ENCODE results near the gene PID1. TPM values are rescaled to one million over a fixed set of nuclear protein-coding genes. Genes with fewer than 3 reads are reported as not detected.

PID1 gene
- total and polyA plus RNA-seq, 8 donors = 2.9 to 13.5 (median 4.7) TPM

- TF ChIP-seq CTCF (IDR thresholded peaks at IDR 0.05) = no peak
- FAIRE-seq (no peak), DNase-seq (no peak)
Observed at GRCh38 chr2:229205704-229206103, 65.4 kb downstream of the PID1 start.

GRCh38 chr2:229202646-229203045 is 68.4 kb downstream of the PID1 start:
- Histone ChIP-seq H3K4me1 (peaks cover 0 to 11% (median 0%) of the 10 kb centered on the region in 3 donors), H3K27ac (no peak overlapping the region), H3K9me3 (no peaks in the 10 kb centered on the region), H3K36me3 (no peaks in the 10 kb centered on the region), H3K4me3 (no peak overlapping the region), H3K27me3 (no peaks in the 10 kb centered on the region)
- FAIRE-seq = no peak
- ATAC-seq = no peak
- no peak for DNase-seq
- TF ChIP-seq CTCF (IDR thresholded peaks at IDR 0.05) = no peak
- WGBS, 2 donors = 97 to 98% methylated on average over 1 of the region's 1 CpG
- intact Hi-C loops (cut with DNase I) = no loop called here

More at GRCh38 chr2:229205704-229206103, 65.4 kb downstream of the PID1 start:
- 60 to 65% methylated on average over 5 of the region's 5 CpGs for WGBS, 2 donors
- no peaks in the 10 kb centered on the region for H3K27me3 ChIP-seq
- ATAC-seq = peak in 1 of 4 donors; percentile 42
- no peak overlapping the region for H3K27ac ChIP-seq
- intact Hi-C loops (cut with DNase I) = no loop called here
- no peak overlapping the region for H3K4me3 ChIP-seq
- peaks cover 0 to 11% (median 0%) of the 10 kb centered on the region in 3 donors for H3K4me1 ChIP-seq
- H3K36me3 ChIP-seq = no peaks in the 10 kb centered on the region
- H3K9me3 ChIP-seq = no peaks in the 10 kb centered on the region

- no peak for TF ChIP-seq CTCF (IDR thresholded peaks at IDR 0.05)
- ATAC-seq (no peak), FAIRE-seq (no peak), DNase-seq (no peak)
- H3K36me3 ChIP-seq = no peaks in the 10 kb centered on the region
- H3K4me3 ChIP-seq = no peak overlapping the region
- peaks cover 0 to 10% (median 8%) of the 10 kb centered on the region in 3 donors for H3K4me1 ChIP-seq
- 81 to 82% methylated on average over 7 of the region's 7 CpGs for WGBS, 2 donors
- no peaks in the 10 kb centered on the region for H3K27me3 ChIP-seq
- intact Hi-C loops (cut with DNase I) = no loop called here
- H3K27ac ChIP-seq = no peak overlapping the region
- peaks cover 0 to 2% (median 0%) of the 10 kb centered on the region in 4 donors for H3K9me3 ChIP-seq
Observed at GRCh38 chr2:229201521-229201920, 69.6 kb downstream of the PID1 start.

GRCh38 chr2:229199267-229199666 is 71.8 kb downstream of the PID1 start:
- Histone ChIP-seq H3K27me3 (no peaks in the 10 kb centered on the region), H3K4me1 (peaks cover 5 to 26% (median 7%) of the 10 kb centered on the region in 3 donors), H3K4me3 (no peak overlapping the region), H3K27ac (no peak overlapping the region), H3K9me3 (peaks cover 0 to 2% (median 0%) of the 10 kb centered on the region in 4 donors), H3K36me3 (no peaks in the 10 kb centered on the region)
- TF ChIP-seq CTCF (IDR thresholded peaks at IDR 0.05) = no peak
- intact Hi-C loops (cut with DNase I) = no loop called here
- FAIRE-seq = no peak
- ATAC-seq = no peak
- 66 to 72% methylated on average over 2 of the region's 2 CpGs for WGBS, 2 donors
- no peak for DNase-seq

- Histone ChIP-seq H3K4me1 (peaks cover 3 to 26% (median 5%) of the 10 kb centered on the region in 3 donors), H3K27ac (no peak overlapping the region), H3K4me3 (no peak overlapping the region), H3K9me3 (peaks cover 0 to 2% (median 0%) of the 10 kb centered on the region in 4 donors), H3K36me3 (no peaks in the 10 kb centered on the region), H3K27me3 (no peaks in the 10 kb centered on the region)
- peak in 1 of 4 donors; percentile 33 for ATAC-seq
- no peak for DNase-seq
- FAIRE-seq = no peak
- intact Hi-C loops (cut with DNase I) = no loop called here
- 56 to 58% methylated on average over 2 of the region's 2 CpGs for WGBS, 2 donors
- TF ChIP-seq CTCF (IDR thresholded peaks at IDR 0.05) = no peak
Observed at GRCh38 chr2:229196448-229196847, 74.6 kb downstream of the PID1 start.

Data from pancreas (tissue), 10 donors.